K562 (cell line): ENCODE results near the gene AP2S1. TPM values are rescaled to one million over a fixed set of nuclear protein-coding genes. Genes with fewer than 3 reads are reported as not detected.

Experiments used
- ARID3A ChIP-seq: IDR thresholded peaks from 2 replicates; pipeline ENCODE4 v1.6.1; 2012; ENCODE audit warnings: low read depth, low read length, improper control_type of control experiment, borderline replicate concordance
- ATF3 ChIP-seq, 2 experiments: fragments of 450-650 bp in 1 of 2; sonication (generic) in 1 of 2; formaldehyde crosslinking in 1 of 2; IDR thresholded peaks in 1 of 2; conservative IDR thresholded peaks in 1 of 2; 2 replicates each; pipeline versions ENCODE4 v1.6.1 to v1.8.1; 2016 to 2023; ENCODE audit warnings: mild to moderate bottlenecking in 2 of 2, moderate library complexity in 2 of 2, inconsistent platforms in 1 of 2, missing genetic modification reagents in 1 of 2
- ATF7 ChIP-seq: fragments of 450-650 bp; IDR thresholded peaks from 2 replicates; pipeline ENCODE4 v1.7.1; 2014; ENCODE audit warnings: mild to moderate bottlenecking, moderate library complexity
- CEBPG ChIP-seq, 3 experiments: fragments of 200-800 bp in 1 of 3; sonication (Bioruptor generic) in 1 of 3; sonication (generic) in 1 of 3; formaldehyde crosslinking in 1 of 3; IDR thresholded peaks in 2 of 3; conservative IDR thresholded peaks in 1 of 3; 2 replicates each; pipeline versions ENCODE4 v1.6.1 to v1.8.0; 2016 to 2022; ENCODE audit warnings: missing compliant biosample characterization in 2 of 3, missing genetic modification characterization in 2 of 3, mild to moderate bottlenecking in 1 of 3, missing genetic modification reagents in 1 of 3
- CTCFL ChIP-seq: IDR thresholded peaks from 2 replicates; pipeline ENCODE4 v1.6.1; 2011; ENCODE audit warnings: borderline replicate concordance, low read depth, mild to moderate bottlenecking, moderate library complexity, low read length; ENCODE audit not compliant: insufficient read depth, poor library complexity, severe bottlenecking
- EP300 ChIP-seq: IDR thresholded peaks from 2 replicates; pipeline ENCODE4 v1.6.1; 2012; ENCODE audit warnings: low read length, improper control_type of control experiment
- FOSL1 ChIP-seq: fragments of 200-800 bp; sonication (Bioruptor generic); conservative IDR thresholded peaks from 2 replicates; pipeline ENCODE4 v1.6.1; 2016; ENCODE audit warnings: missing genetic modification characterization, missing compliant biosample characterization
- MTA2 ChIP-seq: fragments of 450-650 bp; IDR thresholded peaks from 2 replicates; pipeline ENCODE4 v1.6.1; 2016; ENCODE audit warnings: low read depth
- PHF20 ChIP-seq: fragments of 450-650 bp; IDR thresholded peaks from 2 replicates; pipeline ENCODE4 v1.6.1; 2018; ENCODE audit not compliant: partially characterized antibody
- TRIM25 ChIP-seq: fragments of 450-650 bp; IDR thresholded peaks from 2 replicates; pipeline ENCODE4 v1.7.0; 2016; ENCODE audit warnings: borderline replicate concordance
- ZNF184 ChIP-seq: sonication (generic); formaldehyde crosslinking; IDR thresholded peaks from 2 replicates; pipeline ENCODE4 v1.5.0; 2020; ENCODE audit warnings: missing genetic modification reagents
- ZNF354B ChIP-seq: fragments of 250-450 bp; sonication (Bioruptor Pico); IDR thresholded peaks from 2 replicates; pipeline ENCODE4 v1.4.0; 2020
- ZNF395 ChIP-seq: fragments of 200-800 bp; sonication (Bioruptor generic); IDR thresholded peaks from 2 replicates; pipeline ENCODE4 v1.6.1; 2017; ENCODE audit warnings: missing genetic modification characterization, missing compliant biosample characterization
- ZSCAN32 ChIP-seq: fragments of 450-650 bp; formaldehyde crosslinking; IDR thresholded peaks from 2 replicates; pipeline ENCODE4 v1.4.0; 2020; ENCODE audit warnings: mild to moderate bottlenecking, moderate library complexity
- polyA plus RNA-seq, 8 experiments: library from polyadenylated mRNA; depleted of rRNA in 4 of 8; stranded (reverse) in 5 of 8; unstranded in 3 of 8; fragments of >200 nt; fragmentation: Nextera tagmentation in 2 of 8; fragmentation: Illumina TruSeq in 1 of 8; extraction: Ambion mirVana in 2 of 8; extraction: Trizol in 1 of 8; gene quantifications; 2 replicates each; pipeline versions ENCODE4 v1.2.1 to v1.2.3, GENCODE V29; 2011 to 2014; ENCODE audit warnings: inconsistent platforms in 1 of 8, missing spikeins in 1 of 8
- total RNA-seq, 7 experiments: library from RNA; depleted of rRNA in 6 of 7; stranded (reverse); fragments of >200 nt in 6 of 7; fragmentation: Illumina TruSeq in 2 of 7; extraction: Trizol in 2 of 7; gene quantifications; 2 replicates each; pipeline versions ENCODE4 v1.2.1 to v1.2.3, GENCODE V29; 2011 to 2021; ENCODE audit warnings: low replicate concordance in 1 of 7
- TF ChIP-seq, protein P1 (sequence below): fragments of 450-650 bp; IDR thresholded peaks from one replicate; pipeline ENCODE4 v1.6.1; 2018; ENCODE audit warnings: mild to moderate bottlenecking, moderate library complexity; ENCODE audit not compliant: partially characterized antibody

Gene AP2S1
- total and polyA plus RNA-seq, 9 of the 15 experiments (the other 6 are each of a cell fraction or from before 2014, with no cell fraction given), result 32.4 to 294 (median 136) TPM

DNA sequence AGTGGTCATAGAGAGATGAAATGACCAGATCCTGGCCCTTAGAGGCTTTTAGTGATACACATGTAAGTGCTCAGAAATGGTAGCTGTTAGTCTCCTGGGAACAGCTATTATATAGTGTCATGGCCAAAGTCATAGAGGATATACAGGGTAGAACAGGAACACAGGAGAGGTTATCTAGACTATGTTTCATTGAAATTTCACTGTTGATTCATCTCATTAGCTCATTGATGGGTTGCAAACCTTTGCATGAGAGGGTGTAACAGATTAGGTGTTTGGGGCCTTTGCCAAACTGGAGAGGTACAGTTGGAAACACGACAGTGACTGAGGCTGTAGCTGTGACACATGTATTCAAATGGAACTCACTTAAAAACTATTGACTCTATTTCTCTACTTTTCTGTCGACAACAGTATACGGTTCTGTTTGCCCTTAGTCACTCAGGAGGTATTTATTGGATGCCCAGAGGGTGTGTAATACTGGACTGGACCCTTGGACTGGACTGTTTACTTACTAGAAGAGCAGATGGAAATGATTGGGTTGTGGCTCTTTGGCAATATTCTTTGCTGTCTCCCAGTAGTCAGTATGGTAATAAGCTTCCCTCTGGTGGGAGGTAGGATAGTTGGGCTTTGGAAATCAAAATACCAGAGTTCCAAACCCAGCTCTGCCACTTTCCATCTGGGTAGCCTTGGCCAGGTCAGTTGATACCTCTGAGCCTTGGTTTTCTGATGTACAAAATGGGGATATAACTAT lies 40.0 kb upstream of the AP2S1 start (continued):
- no peak for TF ChIP-seq ZNF395 (CRISPR knock-in tag)
- TF ChIP-seq ATF7, result 0 out of 2 replicates have a peak, but pooled peaks have one; percentile 30
- TF ChIP-seq PHF20, result no peak
- no peak for TF ChIP-seq ARID3A
- no peak for TF ChIP-seq ZNF184 (CRISPR knock-in tag)
- no peak for TF ChIP-seq MTA2
- peak; percentile 36; the same call in 1 of the 2 replicates for TF ChIP-seq ATF3 (IDR thresholded peaks at IDR 0.05)
- TF ChIP-seq ATF3 (CRISPR knock-in tag; conservative IDR thresholded peaks at IDR 0.05), result no peak
- TF ChIP-seq ZNF354B (CRISPR knock-in tag), result 0 out of 2 replicates have a peak, but pooled peaks have one; percentile 1
- TF ChIP-seq ZSCAN32 (CRISPR knock-in tag), result no peak
- peak; percentile 70 for TF ChIP-seq CEBPG (CRISPR knock-in tag; IDR thresholded peaks at IDR 0.05)
- peak in 1 of 2 experiments; percentile 87; a peak in 2 of 4 replicates for TF ChIP-seq CEBPG (tag; conservative IDR thresholded peaks at IDR 0.05 in 1 of 2, IDR thresholded peaks at IDR 0.05 in 1 of 2)
- TF ChIP-seq, protein P1, sequence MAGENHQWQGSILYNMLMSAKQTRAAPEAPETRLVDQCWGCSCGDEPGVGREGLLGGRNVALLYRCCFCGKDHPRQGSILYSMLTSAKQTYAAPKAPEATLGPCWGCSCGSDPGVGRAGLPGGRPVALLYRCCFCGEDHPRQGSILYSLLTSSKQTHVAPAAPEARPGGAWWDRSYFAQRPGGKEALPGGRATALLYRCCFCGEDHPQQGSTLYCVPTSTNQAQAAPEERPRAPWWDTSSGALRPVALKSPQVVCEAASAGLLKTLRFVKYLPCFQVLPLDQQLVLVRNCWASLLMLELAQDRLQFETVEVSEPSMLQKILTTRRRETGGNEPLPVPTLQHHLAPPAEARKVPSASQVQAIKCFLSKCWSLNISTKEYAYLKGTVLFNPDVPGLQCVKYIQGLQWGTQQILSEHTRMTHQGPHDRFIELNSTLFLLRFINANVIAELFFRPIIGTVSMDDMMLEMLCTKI, result no peak
- TF ChIP-seq TRIM25, result no peak
- TF ChIP-seq CTCFL, result no peak
- no peak for TF ChIP-seq EP300
- TF ChIP-seq FOSL1, result peak; percentile 52
